Esophagus squamous epithelium (tissue), 5 donors: ENCODE data around the gene TNNT1. TPM values are rescaled to one million over a fixed set of nuclear protein-coding genes. Genes with fewer than 3 reads are reported as not detected.
A peak's percentile ranks its signal among the peaks of the same experiment; 100 is the strongest.

Experiments used
- DNase-seq: peaks from one replicate; lab custom pipeline; 2025; lab: John Stamatoyannopoulos, UW
- H3K27ac ChIP-seq, 4 donors: fragments of 200-600 bp; sonication (generic); one replicate each; pipeline ENCODE4 v1.5.1; 2016 to 2019; ENCODE audit warnings: mild to moderate bottlenecking in 1 of 4
- H3K27me3 ChIP-seq, 4 donors: fragments of 200-600 bp; sonication (generic); 1 replicate in 3 of 4; 2 replicates in 1 of 4; pipeline versions ENCODE4 v1.5.1 to v1.6.0; 2017 to 2021; ENCODE audit warnings: antibody characterized with exemption in 1 of 4
- H3K36me3 ChIP-seq, 3 donors: fragments of 200-600 bp; sonication (generic); one replicate each; pipeline ENCODE4 v1.5.1; 2016 to 2019
- H3K4me1 ChIP-seq, 3 donors: fragments of 200-600 bp; sonication (generic); one replicate each; pipeline ENCODE4 v1.5.1; 2017 to 2019
- H3K4me3 ChIP-seq, 4 donors: fragments of 200-600 bp; sonication (generic); 1 replicate in 3 of 4; 2 replicates in 1 of 4; pipeline ENCODE4 v1.5.1; 2016 to 2019; ENCODE audit warnings: mild to moderate bottlenecking in 2 of 4, moderate library complexity in 1 of 4
- H3K9me3 ChIP-seq, 3 donors: fragments of 200-600 bp; sonication (generic); one replicate each; pipeline ENCODE4 v1.5.1; 2016 to 2019
- CTCF ChIP-seq, 6 experiments: fragments of 450-650 bp in 4 of 6; fragments of 200-600 bp in 2 of 6; sonication (generic) in 2 of 6; IDR thresholded peaks; one replicate each; pipeline ENCODE4 v1.5.1; 2016 to 2019; ENCODE audit warnings: antibody characterized with exemption in 6 of 6, mild to moderate bottlenecking in 4 of 6, moderate library complexity in 4 of 6
- POLR2A ChIP-seq, 4 donors: fragments of 450-650 bp; IDR thresholded peaks; one replicate each; pipeline ENCODE4 v1.6.1; 2017; ENCODE audit warnings: antibody characterized with exemption in 4 of 4, mild to moderate bottlenecking in 4 of 4, moderate library complexity in 3 of 4
- WGBS, 2 donors: methylation state at CpG; one replicate each; pipeline ENCODE4 v1.1.5; 2018; 5-methylcytosine and 5-hydroxymethylcytosine counted together
- intact Hi-C: fragments of 100-400 bp; cut with DNase I; formaldehyde crosslinking; loops from one replicate; pipeline ENCODE4 v1.15.0; 2022
- total RNA-seq, 4 donors: library from RNA; depleted of rRNA; stranded (reverse); fragments of >200 nt; gene quantifications; one replicate each; pipeline ENCODE4 v1.1.0, GENCODE V29; 2016
- donor health status: DM: yes; HTN: yes; CAD: no.

Gene TNNT1
- total RNA-seq, 4 donors from 2014 or later: 3.3 to 23.1 (median 6.2) TPM

- peaks cover 16 to 44% (median 31%) of the 10 kb centered on the region in 3 donors for H3K4me1 ChIP-seq
- peak overlapping the region; percentile 69 to 98 (median 92) for H3K4me3 ChIP-seq
- intact Hi-C loops: no loop called here
- no peaks in the 10 kb centered on the region for H3K9me3 ChIP-seq
- H3K27me3 ChIP-seq: peaks cover 0 to 8% (median 0%) of the 10 kb centered on the region in 4 donors
- H3K36me3 ChIP-seq: no peaks in the 10 kb centered on the region
- peak overlapping the region; percentile 89 to 99 (median 94) for H3K27ac ChIP-seq
- 11 to 51% methylated on average over 9 to 10 of the region's 22 CpGs for WGBS, 2 donors
- TF ChIP-seq POLR2A (IDR thresholded peaks at IDR 0.05) (no peak), CTCF (IDR thresholded peaks at IDR 0.05) (no peak)
- DNase-seq: no peak
These were observed 30.5 kb downstream of the TNNT1 start for GRCh38 chr19:55118401-55118991.

GRCh38 chr19:55117663-55118391, 31.2 kb downstream of the TNNT1 start:
- H3K4me3 ChIP-seq: peak overlapping the region; percentile 69 to 98 (median 92)
- H3K27ac ChIP-seq: peak overlapping the region; percentile 89 to 99 (median 94)
- no peaks in the 10 kb centered on the region for H3K9me3 ChIP-seq
- peaks cover 0 to 2% (median 0%) of the 10 kb centered on the region in 3 donors for H3K36me3 ChIP-seq
- H3K4me1 ChIP-seq: peaks cover 21 to 51% (median 35%) of the 10 kb centered on the region in 3 donors
- 0 to 1% methylated on average over 27 to 30 of the region's 44 CpGs for WGBS, 2 donors
- TF ChIP-seq CTCF (IDR thresholded peaks at IDR 0.05): peak in 2 of 6 experiments; percentile 12 to 50
- TF ChIP-seq POLR2A (IDR thresholded peaks at IDR 0.05): peak in 1 of 4 donors; percentile 21
- intact Hi-C loops: no loop called here
- peaks cover 0 to 1% (median 0%) of the 10 kb centered on the region in 4 donors for H3K27me3 ChIP-seq
- peak; percentile 92 for DNase-seq

- WGBS, 2 donors: 1 to 8% methylated on average over 10 to 11 of the region's 97 CpGs
- Histone ChIP-seq H3K4me1 (peaks cover 21 to 59% (median 43%) of the 10 kb centered on the region in 3 donors), H3K27ac (peak within 1 kb of the TSS; percentile 89 to 99 (median 94)), H3K9me3 (no peaks in the 10 kb centered on the region), H3K27me3 (no peaks in the 10 kb centered on the region), H3K36me3 (peaks cover 0 to 9% (median 0%) of the 10 kb centered on the region in 3 donors), H3K4me3 (peak within 1 kb of the TSS; percentile 69 to 98 (median 92))
- intact Hi-C loops: no loop called here
- TF ChIP-seq CTCF (IDR thresholded peaks at IDR 0.05): no peak
- peak in 1 of 4 donors; percentile 30 for TF ChIP-seq POLR2A (IDR thresholded peaks at IDR 0.05)
- DNase-seq: no peak
These were observed 31.9 kb downstream of the TNNT1 start, which contains the start of gene PPP1R12C for GRCh38 chr19:55116859-55117662. PPP1R12C (minus strand) TSS chr19:55117637; CDS start chr19:55117543, 94 bp downstream.

GRCh38 chr19:55116232-55116858, 32.7 kb downstream of the TNNT1 start:
- Histone ChIP-seq H3K27ac (peak overlapping the region; percentile 89 to 99 (median 94)), H3K4me1 (peaks cover 21 to 64% (median 46%) of the 10 kb centered on the region in 3 donors), H3K9me3 (no peaks in the 10 kb centered on the region), H3K27me3 (no peaks in the 10 kb centered on the region), H3K36me3 (peaks cover 0 to 14% (median 0%) of the 10 kb centered on the region in 3 donors), H3K4me3 (peak overlapping the region; percentile 69 to 98 (median 92))
- 0 to 1% methylated on average over 25 of the region's 25 CpGs for WGBS, 2 donors
- TF ChIP-seq CTCF (IDR thresholded peaks at IDR 0.05) (no peak), POLR2A (IDR thresholded peaks at IDR 0.05) (peak in 1 of 4 donors; percentile 33)
- no peak for DNase-seq
- intact Hi-C loops: no loop called here
